SKM-1 (cell line): ENCODE measurements around the gene EXTL1.

Experiments
- DNase-seq: peaks from one replicate; lab custom pipeline; 2025; ENCODE audit not compliant: unreplicated experiment; lab: John Stamatoyannopoulos, UW

EXTL1 gene

DNA sequence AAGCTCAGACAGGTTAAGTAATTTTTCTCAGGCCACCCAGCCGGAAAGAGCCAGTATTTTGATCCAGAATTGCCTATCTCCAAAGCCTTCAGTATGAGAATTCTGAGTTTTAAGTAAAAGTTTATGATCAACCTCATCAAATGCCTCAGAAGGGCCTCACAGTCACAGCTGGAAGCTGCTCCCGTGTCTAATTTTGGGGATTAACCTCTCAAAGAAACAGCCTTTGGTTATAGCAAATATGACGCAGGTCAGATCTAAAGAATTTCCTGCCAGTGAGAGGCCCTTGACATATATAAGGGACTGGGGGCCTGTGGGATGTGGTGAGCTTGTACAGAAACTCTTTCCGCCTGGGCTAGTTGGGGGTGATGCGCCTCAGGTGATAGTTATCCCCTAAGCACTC is 2.3 kb downstream of the EXTL1 start:
- DNase-seq = no peak

GRCh38 chr1:26025060-26025459 is 3.5 kb downstream of the EXTL1 start:
- no peak for DNase-seq

DNA sequence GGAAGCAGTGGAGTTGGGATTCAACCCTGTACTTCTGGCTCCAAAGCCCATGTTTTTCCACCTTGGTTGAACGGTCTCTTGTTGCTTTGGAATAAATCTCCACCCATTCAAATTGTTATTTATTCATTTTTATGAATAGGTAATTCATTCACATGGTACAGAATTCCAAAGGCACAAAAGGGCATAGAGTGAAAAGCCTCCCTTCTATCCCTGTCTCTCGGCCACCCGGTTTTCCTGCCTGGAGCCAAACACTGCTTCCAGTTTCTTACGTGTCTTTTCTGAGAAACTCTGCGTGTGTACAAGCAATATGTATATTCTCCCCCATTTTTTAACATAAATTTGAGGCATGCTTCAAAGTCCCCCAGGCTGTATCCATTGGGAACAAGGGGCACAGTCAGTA is 3.9 kb downstream of the EXTL1 start:
- no peak for DNase-seq

GRCh38 chr1:26027716-26028489 is 6.3 kb downstream of the EXTL1 start:
- DNase-seq = no peak

DNA sequence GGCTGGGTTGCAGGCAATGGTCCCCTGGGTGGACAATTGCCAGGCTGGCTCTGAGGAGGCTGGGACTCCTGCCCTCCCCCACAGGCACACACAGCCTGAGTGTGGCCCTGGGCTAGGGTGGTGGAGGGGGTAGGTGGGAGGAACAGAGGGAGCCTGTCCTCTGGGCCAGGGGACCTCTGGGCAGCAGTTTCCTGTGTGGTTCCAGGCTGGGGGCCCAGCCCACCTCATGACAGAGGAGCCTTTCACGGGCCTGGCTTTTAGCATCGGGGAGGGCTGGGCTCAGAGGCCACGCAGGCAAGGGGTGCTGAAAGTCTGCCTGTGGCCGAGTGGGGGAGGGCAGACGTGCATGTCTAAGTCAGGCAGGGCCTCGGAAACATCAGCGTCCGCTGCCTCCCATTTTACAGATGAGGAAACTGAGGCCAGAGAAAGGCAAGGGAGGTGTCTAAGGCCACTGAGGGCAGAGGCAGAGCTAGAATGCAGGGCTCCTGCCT is 7.0 kb downstream of the EXTL1 start:
- no peak for DNase-seq

DNA sequence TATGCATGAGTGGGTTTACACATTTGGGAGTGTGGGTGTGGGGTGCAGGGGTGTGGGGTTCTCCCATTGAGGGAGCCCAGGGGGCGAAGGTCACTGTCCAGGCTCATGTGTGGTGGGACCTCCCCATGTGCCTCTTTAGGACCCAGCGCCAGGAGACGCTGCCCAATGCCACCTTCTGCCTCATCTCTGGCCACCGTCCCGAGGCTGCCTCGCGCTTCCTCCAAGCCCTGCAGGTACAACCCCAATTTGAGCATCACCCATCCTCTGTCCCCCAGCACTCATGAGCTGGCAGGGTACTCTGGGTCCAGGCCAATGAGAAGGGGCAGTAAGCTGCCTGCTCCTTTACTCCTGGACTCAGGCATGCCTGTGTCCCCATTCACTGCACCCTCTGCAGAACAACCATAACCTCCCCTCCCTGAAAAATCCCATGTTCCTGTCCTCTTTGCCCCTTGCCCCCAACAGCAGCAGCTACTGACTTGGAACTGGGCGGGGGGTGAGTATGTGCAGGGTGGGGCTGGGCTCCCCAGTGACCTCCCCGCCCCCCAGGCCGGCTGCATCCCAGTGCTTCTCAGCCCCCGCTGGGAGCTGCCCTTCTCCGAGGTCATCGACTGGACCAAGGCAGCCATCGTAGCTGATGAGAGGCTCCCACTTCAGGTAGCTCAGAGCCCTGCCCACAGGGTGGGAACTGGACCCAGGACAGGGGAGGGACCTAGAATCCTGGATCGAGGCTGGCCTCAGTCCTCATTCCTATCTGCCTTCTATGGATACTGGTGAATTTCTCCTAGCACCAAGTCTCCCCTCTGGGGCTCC is 7.7 kb downstream of the EXTL1 start:
- no peak for DNase-seq

- no peak for DNase-seq
Measured at GRCh38 chr1:26029864-26030481, 8.4 kb downstream of the EXTL1 start.

DNA sequence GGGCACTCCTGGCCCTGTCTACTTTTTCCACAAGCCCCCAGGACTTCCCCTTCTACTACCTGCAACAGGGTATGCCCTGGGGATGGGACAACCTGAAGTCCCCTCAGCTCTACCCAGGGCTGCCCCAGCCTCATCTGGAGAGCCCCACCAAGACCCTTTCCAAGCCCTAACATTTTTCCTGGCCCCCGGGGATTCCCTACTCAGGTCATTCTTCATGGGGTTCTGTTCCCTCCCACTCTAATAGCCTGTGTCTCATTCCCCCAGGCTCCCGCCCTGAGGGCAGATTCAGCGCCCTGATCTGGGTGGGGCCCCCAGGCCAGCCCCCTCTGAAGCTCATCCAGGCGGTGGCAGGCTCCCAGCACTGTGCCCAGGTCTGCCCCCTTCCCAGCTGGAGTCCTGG is 9.6 kb downstream of the EXTL1 start:
- no peak for DNase-seq

GRCh38 chr1:26031611-26032220 is 10.1 kb downstream of the EXTL1 start:
- DNase-seq = no peak

- no peak for DNase-seq
Measured at GRCh38 chr1:26032656-26033357, 11.2 kb downstream of the EXTL1 start.

DNA sequence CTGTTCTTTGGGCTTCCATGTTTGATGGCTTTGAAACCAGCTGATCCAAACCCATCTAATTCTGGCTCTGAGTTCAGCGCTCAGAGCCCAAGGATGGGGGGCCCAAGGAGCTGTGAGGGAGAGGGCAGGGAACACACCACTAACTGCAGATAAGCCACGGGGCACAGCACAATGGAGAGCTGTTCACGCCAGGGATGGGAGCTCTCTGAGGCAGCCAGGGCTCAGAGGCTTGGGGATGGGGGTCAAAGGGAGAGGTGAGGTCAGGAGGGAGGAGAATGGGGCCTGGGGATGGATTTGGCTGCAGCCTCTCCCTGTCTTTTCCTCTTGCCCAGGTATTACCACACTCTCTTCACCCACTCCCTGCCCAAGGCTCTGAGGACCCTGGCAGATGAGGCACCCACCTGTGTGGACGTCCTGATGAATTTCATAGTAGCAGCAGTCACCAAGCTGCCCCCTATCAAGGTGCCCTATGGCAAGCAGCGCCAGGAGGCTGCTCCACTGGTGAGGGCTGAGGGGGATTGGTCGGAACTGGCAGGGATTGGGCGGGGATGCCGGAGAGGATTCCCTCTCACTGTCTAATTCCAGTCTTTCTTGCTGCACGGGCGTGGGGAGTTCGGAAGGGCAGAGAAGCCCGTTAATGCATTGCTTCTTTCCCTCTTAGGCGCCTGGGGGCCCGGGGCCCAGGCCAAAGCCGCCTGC is 13.1 kb downstream of the EXTL1 start:
- DNase-seq = no peak

- peak; percentile 79 for DNase-seq
Measured at GRCh38 chr1:26035203-26035958, 13.8 kb downstream of the EXTL1 start.

DNA sequence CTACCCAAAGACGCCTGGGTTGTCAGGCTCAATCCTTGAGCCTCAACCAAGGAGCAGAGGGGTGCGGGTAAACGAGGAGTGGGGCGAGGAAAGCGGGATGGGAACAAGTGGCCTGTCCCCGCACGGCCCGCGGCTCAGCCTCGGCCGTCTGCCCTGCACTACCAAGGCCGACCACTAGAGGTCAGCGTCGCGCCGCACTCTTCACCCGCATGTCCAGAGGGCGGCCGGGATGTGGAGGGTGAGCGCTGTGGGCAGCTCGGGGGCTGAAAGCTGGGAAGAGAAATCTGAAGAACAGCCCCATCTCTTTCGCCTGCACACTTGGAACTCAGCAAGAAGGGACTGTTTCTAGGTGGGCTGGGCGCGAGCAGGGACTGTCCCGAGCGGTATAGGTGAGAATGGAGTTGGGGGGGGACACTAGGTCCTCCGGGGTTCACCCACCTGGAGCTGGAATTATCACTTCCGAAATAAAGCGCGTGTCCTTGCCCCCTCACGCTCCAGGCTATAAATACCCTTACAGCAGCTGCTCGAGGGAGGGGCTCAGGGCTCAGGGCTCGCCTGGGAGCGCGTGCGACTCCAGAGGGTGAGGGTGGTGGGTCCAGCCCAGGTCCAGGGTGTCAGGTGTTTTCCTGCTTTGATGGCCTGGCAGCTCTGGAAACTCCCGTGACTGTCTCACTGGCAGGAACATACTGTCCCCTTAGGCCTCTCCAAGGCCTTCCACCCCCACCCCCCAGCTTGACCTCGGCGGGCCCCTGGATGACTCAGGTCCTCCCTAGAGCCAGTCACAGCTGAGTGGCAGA is 14.6 kb downstream of the EXTL1 start:
- no peak for DNase-seq

DNA sequence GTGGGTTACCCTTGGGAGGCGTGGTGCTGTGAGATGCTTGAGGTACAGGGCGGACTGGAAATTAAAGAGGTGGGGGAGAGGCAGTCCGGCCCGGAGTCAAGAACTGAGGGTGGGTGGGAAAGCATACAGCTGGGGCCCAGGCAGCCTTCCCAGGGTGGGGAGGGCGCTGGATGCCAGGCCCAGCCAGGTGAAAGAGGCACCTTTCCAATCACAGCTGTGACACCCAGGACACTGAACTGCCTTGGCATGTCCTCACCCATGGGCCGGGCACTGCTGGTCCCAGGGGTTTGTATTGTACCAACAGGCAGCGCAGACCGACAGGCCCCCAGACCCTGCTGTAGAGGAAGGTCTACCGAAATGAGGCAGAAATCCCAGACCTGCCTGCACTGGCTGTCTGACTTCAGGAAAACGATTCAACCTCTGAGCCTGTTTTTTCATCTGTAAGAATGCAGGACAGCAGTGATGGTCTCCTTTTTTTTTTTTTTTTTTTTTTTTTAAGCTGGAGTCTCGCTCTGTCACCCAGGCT is 15.2 kb downstream of the EXTL1 start:
- no peak for DNase-seq

DNA sequence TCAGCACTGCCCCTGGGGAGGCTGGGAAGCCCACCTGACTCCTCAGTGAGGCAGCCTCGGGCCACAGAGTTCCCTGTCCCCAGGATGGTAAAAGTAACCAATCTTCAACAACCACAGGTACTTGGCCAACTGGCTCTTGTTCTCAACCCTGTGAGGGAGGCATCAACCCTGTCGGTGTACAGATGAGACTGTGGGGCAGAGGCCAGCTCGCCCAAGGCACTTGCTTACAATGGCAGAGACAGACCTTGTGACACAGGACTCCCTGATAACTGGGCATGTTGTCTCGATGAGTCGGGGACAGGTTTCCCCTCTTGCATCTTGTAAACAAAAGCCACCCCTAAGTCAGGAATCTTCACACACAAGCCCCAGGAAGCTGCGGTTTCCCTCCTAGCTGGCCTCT is 16.3 kb downstream of the EXTL1 start:
- DNase-seq = no peak

DNA sequence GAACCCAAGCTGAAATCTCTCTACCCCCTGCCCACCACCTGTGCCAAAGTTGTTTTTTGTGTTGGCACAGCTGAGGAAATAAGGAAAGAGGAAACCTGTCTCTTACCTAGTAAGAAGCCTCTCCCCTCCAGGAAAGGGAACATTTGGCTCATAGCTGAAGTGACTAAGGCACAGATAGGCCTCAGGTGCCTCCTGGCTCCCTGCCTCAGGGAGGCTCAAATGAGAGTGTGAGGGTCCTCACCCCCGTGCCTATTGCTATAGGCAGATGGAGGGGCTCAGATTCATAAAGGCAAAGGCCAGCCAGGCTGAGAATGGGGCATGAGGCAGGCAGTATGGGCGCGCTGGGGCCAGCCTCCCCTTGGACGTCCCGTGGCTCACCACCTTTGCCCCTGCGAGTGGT is 16.9 kb downstream of the EXTL1 start:
- no peak for DNase-seq

DNA sequence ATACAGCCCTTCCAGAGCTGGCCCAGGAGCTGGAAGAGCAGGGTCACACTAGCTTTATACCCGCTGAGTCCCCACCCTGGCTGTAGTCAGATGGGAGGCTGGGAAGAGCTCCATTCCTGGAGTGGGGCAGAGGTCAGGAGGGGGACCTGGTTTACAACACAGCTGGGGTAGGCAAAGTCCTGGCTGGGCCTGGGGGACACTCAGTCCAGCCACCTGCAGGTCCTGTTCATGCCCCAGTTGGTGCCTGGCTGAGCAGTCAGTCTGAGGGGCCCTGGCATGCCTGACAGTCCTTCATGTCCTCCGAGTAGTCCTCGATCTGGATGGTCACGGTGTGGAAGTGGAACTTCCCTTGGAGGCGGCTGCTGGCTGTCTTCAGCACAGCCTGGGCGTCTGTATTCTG is 17.3 kb downstream of the EXTL1 start:
- no peak for DNase-seq

GRCh38 chr1:26041401-26041800 is 19.8 kb downstream of the EXTL1 start:
- DNase-seq = no peak
